ENCODE measurements around the gene PTPN9.

The PTPN9 gene

GRCh38 chr15:75594276-75594675 lies 15.2 kb upstream of the PTPN9 start:
- H3K79me2 ChIP-seq (ENCODE audit: insufficient read depth, low read length) = no peaks in the 10 kb centered on the region
- no peak overlapping the region for H3K27ac ChIP-seq (ENCODE audit: low read depth, low read length)
- H3K36me3 ChIP-seq (ENCODE audit: low read length) = no peaks in the 10 kb centered on the region
- no peak overlapping the region for H3K4me3 ChIP-seq (ENCODE audit: insufficient read depth, low read length, poor library complexity, severe bottlenecking)
- no peaks in the 10 kb centered on the region for H4K20me1 ChIP-seq (ENCODE audit: low read depth, low read length)
- TF ChIP-seq EZH2phosphoT487 (conservative IDR thresholded peaks at IDR 0.05; ENCODE audit: low read length) (no peak), CTCF (IDR thresholded peaks at IDR 0.05; ENCODE audit: insufficient read depth, low read length, poor library complexity, severe bottlenecking) (no peak)
- no peak overlapping the region for H3K9ac ChIP-seq (ENCODE audit: low read length)
- H3K4me2 ChIP-seq (ENCODE audit: low read depth, low read length, poor library complexity, severe bottlenecking) = no peak overlapping the region
- H3F3A ChIP-seq (ENCODE audit: insufficient read depth) = no peaks in the 10 kb centered on the region
- no peaks in the 10 kb centered on the region for H3K9me2 ChIP-seq (replicated peaks; ENCODE audit: insufficient read depth, low read length)
- no peaks in the 10 kb centered on the region for H3K9me3 ChIP-seq (ENCODE audit: insufficient read depth, low read length)
- no peak overlapping the region for H2AFZ ChIP-seq (ENCODE audit: low read depth, low read length, severe bottlenecking)
- no peaks in the 10 kb centered on the region for H3K27me3 ChIP-seq (ENCODE audit: low read length)

GRCh38 chr15:75591655-75592364 lies 12.7 kb upstream of the PTPN9 start:
- H3K4me2 ChIP-seq (ENCODE audit: low read depth, low read length, poor library complexity, severe bottlenecking) = no peak overlapping the region
- no peaks in the 10 kb centered on the region for H4K20me1 ChIP-seq (ENCODE audit: low read depth, low read length)
- H3K36me3 ChIP-seq (ENCODE audit: low read length) = no peaks in the 10 kb centered on the region
- no peak overlapping the region for H3K9ac ChIP-seq (ENCODE audit: low read length)
- no peaks in the 10 kb centered on the region for H3F3A ChIP-seq (ENCODE audit: insufficient read depth)
- no peak overlapping the region for H3K4me3 ChIP-seq (ENCODE audit: insufficient read depth, low read length, poor library complexity, severe bottlenecking)
- H3K79me2 ChIP-seq (ENCODE audit: insufficient read depth, low read length) = no peaks in the 10 kb centered on the region
- no peak overlapping the region for H3K27ac ChIP-seq (ENCODE audit: low read depth, low read length)
- no peak for TF ChIP-seq CTCF (IDR thresholded peaks at IDR 0.05; ENCODE audit: insufficient read depth, low read length, poor library complexity, severe bottlenecking)
- no peak for TF ChIP-seq EZH2phosphoT487 (conservative IDR thresholded peaks at IDR 0.05; ENCODE audit: low read length)
- H3K27me3 ChIP-seq (ENCODE audit: low read length) = no peaks in the 10 kb centered on the region
- H3K9me2 ChIP-seq (replicated peaks; ENCODE audit: insufficient read depth, low read length) = no peaks in the 10 kb centered on the region
- no peak overlapping the region for H2AFZ ChIP-seq (ENCODE audit: low read depth, low read length, severe bottlenecking)
- H3K9me3 ChIP-seq (ENCODE audit: insufficient read depth, low read length) = no peaks in the 10 kb centered on the region

- H3K36me3 ChIP-seq (ENCODE audit: low read length) = no peaks in the 10 kb centered on the region
- H3K4me2 ChIP-seq (ENCODE audit: low read depth, low read length, poor library complexity, severe bottlenecking) = no peak overlapping the region
- no peak overlapping the region for H3K9ac ChIP-seq (ENCODE audit: low read length)
- no peaks in the 10 kb centered on the region for H3K9me2 ChIP-seq (replicated peaks; ENCODE audit: insufficient read depth, low read length)
- no peaks in the 10 kb centered on the region for H3F3A ChIP-seq (ENCODE audit: insufficient read depth)
- no peaks in the 10 kb centered on the region for H3K79me2 ChIP-seq (ENCODE audit: insufficient read depth, low read length)
- H3K27me3 ChIP-seq (ENCODE audit: low read length) = no peaks in the 10 kb centered on the region
- H3K4me3 ChIP-seq (ENCODE audit: insufficient read depth, low read length, poor library complexity, severe bottlenecking) = no peak overlapping the region
- no peak overlapping the region for H2AFZ ChIP-seq (ENCODE audit: low read depth, low read length, severe bottlenecking)
- H3K9me3 ChIP-seq (ENCODE audit: insufficient read depth, low read length) = no peaks in the 10 kb centered on the region
- H4K20me1 ChIP-seq (ENCODE audit: low read depth, low read length) = no peaks in the 10 kb centered on the region
- TF ChIP-seq CTCF (IDR thresholded peaks at IDR 0.05; ENCODE audit: insufficient read depth, low read length, poor library complexity, severe bottlenecking) (no peak), EZH2phosphoT487 (conservative IDR thresholded peaks at IDR 0.05; ENCODE audit: low read length) (no peak)
- H3K27ac ChIP-seq (ENCODE audit: low read depth, low read length) = no peak overlapping the region
Measured at GRCh38 chr15:75590239-75590638, 11.1 kb upstream of the PTPN9 start.

All from SU-DHL-6 (cell line).